Fibroblast of skin of right quadriceps (primary cell): Measurements from ENCODE around the gene ZNF423.

ENCODE experiments used
- DNase-seq: peaks from one replicate; pipeline ENCODE4 v3.0.0-alpha.2; 2013

The ZNF423 gene

DNA sequence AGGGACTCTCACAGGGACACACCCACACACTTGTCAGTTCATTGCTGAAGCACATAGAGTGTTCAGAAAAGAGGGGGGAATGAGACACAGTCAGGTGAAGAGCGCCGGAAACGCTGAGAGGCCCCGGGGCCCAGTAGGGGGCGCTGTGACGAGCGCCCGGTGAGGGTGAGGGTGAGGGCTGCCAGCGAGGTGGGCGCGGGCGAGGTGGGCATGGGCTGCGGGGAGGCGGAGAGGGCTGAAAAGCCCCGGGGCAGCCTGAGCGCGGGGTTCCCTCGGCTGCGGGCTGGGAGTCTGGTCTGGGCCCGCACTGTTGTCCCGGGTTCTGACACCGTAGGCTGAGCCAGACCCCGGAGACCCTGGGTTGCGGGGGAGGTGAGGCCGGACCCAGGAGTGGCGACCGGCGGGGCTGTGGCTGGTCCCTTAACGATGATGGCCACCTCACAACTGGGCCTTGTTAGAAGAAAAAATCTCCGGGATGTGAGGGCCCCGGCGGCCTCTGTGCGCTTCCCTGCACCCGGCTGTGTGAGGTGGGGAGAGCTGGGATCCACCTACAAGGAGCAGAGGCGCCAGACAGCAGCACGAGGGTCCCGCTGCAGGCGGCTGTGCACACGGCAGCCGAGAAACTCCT is 390.9 kb downstream of the ZNF423 start:
- no peak for DNase-seq

- DNase-seq = no peak
Measured at GRCh38 chr16:49464093-49464492, 391.8 kb downstream of the ZNF423 start.

- DNase-seq = no peak
Measured at GRCh38 chr16:49463529-49463928, 392.4 kb downstream of the ZNF423 start.

DNA sequence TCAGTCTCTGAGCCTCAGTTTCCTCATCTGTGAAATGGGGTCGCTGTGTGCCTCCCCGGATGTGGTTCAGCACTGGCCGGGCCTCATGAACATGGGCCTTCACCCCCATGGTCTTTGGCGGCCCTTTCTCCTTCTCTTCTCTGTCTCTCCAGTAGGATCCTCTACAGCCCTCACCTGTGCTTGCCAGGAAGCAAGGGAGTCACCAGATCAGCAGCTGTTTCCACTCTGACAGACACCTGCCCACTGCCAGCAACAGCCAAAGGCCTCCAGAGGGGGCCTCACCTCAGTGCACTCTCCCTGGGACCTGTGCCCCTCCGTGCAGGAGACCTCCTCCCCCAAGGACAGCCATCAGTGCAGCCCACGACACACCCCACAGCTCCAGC is 392.9 kb downstream of the ZNF423 start:
- no peak for DNase-seq

GRCh38 chr16:49462362-49462988 is 393.4 kb downstream of the ZNF423 start:
- DNase-seq = no peak

- DNase-seq = no peak
Measured at GRCh38 chr16:49461517-49461951, 394.4 kb downstream of the ZNF423 start.

DNA sequence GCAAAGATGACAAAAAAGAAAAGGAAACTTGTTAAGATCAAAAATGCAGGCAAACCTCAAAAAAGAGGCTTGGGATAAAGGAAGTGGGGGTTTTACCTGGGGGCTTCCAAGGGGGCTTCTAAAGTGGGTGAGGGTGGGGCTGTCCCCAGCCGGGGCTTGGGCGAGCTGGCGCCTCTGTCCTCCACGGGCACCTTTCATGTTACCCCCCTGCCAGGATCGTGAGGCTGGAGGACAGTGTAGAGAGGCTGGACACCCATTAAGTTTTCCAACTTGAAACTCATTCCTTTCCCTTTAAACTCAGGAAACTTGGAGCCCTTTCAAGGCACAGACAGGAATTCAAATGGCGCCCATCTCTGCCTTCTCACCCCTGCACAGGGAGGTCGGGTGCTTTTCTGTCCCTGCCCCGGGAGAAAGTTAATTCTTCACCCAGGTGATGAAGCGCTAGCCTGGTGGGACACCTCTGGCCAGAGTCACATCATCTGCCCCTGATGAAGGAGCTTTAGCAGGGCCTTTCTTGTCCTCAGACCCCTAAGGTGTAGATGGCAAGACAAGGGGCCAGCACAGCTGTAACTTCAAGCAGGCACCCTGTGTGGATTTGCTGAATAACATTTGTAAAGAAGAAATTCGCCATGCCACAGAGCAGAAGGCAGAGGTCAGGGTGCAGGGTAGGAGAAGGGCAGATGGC is 395.0 kb downstream of the ZNF423 start:
- no peak for DNase-seq

GRCh38 chr16:49459953-49460735 is 395.8 kb downstream of the ZNF423 start:
- no peak for DNase-seq

GRCh38 chr16:49458656-49459445 is 397.1 kb downstream of the ZNF423 start:
- DNase-seq = no peak

DNA sequence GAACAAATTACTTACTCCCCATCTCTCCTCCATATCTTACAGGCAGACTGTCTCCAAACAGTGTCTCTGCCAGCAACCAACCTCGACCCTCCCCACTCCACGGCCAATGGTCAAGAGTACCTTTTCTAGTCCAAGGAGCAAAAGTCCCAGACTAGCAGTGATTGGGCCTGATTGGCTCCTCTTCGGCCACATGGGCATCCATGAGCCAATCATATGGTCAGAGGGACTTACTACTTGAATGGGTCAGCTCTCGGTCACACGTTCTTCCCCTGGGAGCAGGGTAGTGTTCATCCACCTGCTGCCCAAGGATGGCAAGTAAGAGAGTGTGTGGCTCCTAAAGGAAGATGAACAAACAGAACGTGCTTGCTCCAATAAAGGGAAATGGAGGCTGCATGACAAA is 397.7 kb downstream of the ZNF423 start:
- DNase-seq = no peak

DNA sequence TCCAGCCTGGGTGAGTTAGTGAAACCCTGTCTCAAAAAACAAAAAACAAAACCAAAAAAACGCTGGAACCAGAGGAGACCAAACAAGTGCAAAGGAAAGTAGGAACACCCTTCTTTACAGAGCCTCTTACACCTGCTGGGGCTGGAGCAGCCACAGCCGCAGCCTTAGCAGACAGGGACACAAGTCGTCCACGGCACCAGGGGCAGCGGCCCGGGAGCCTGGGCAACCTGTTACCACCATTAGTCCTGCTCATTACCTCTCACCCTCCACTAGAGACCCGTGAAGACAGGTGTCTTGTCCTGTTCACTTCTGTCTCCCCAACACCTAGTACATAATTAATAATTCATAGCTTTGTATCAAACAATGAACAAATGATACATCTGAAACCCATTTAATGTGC is 398.7 kb downstream of the ZNF423 start:
- no peak for DNase-seq

- DNase-seq = no peak
Measured at GRCh38 chr16:49456763-49457162, 399.1 kb downstream of the ZNF423 start.

- DNase-seq = no peak
Measured at GRCh38 chr16:49455991-49456745, 399.7 kb downstream of the ZNF423 start.

DNA sequence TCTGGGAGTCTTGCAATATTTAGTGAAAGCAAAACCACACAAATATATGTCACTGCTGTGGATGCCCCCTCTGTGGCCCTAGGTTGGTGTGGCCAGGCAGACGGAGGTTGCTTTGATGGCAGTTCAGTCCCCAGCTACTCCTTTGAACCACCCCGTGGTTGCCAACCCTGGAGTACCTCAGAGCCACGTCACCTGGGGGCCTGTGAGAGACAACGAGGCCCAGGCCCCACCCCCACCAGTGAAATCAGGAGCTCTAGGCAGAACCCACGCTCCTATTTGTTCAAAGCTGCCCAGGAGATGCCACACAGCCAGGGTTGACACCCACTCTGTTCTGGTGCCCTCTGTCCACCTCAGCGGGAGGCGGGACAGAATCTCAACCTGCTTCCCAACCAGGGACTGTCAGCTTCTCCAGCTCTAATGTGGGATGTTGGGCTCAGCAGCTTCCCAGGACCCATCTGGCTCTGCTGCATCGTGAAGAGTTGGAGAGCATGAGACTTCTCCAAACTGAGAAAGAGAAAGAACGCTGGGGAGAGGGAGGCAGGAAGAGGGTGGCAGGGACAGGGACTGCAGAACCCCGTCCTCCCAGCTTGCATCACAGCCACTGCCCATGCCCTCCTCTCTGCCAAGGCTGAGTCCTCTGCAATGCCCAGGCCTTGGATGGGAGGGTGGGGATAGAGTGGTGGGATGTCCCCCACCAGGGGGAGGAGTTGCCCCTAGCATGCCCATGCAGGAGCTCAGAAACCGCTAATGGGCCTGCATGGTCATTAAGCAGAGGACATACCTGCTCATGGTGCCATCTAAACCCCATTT is 400.5 kb downstream of the ZNF423 start:
- no peak for DNase-seq

GRCh38 chr16:49454426-49455180 is 401.3 kb downstream of the ZNF423 start:
- no peak for DNase-seq

DNA sequence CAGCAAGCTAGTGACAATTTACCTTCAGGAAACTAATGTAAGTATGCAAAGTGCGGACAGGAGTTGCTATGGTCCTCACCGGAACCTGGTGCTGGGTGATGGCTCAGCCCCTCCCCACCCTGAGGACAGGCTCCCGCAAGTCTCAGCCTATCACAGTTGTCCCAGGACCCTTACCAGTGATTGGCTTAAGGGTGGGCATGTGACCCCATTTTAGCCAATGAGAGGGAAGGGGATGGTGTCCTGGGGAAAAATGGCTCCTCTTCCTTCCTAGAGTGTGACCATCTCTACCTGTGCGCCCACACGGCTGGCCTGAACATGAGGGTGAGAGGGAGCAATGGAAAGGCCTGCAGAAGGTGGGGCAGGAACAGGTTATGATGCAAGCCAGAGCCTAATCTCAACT is 401.9 kb downstream of the ZNF423 start:
- DNase-seq = no peak

DNA sequence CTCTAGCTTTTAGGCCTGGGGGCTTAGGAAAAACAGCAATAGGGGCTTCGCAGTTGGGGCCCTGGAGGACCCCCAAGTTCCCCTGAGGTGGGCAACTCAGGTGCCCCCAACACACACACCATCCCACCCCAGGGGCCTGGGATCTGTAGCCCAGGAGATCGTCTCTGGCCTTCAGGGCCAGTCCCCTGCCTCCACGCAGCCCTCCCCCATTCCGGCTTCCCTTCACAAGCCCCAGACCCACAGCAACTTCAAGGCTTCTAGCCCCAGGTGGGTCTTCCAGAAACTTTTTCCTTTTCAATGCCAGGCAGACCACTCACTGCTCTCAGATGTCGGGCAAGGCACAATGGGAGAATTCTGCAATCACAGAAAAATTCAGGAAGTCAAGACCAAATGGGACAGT is 402.9 kb downstream of the ZNF423 start:
- no peak for DNase-seq

GRCh38 chr16:49452578-49452977 is 403.3 kb downstream of the ZNF423 start:
- no peak for DNase-seq

DNA sequence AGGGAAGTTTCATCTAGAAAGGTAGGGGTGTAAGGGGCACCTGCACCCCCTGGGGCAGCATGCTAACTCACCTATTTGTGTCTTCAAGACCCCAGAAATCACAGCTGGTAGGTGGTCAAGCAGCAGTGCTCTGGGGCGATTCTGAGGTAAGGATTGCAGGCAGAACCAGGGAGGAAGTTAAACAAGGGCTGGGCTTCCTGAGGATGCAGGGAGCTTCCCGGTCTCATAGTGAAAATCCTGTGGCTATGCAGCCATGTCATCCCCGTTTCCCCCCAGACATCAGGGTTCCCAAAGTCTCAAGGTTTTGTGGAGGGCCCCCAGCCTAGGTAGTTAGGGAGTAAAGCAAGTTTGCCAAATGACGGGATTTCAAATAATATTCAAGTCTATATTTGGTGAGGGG is 403.8 kb downstream of the ZNF423 start:
- DNase-seq = no peak

DNA sequence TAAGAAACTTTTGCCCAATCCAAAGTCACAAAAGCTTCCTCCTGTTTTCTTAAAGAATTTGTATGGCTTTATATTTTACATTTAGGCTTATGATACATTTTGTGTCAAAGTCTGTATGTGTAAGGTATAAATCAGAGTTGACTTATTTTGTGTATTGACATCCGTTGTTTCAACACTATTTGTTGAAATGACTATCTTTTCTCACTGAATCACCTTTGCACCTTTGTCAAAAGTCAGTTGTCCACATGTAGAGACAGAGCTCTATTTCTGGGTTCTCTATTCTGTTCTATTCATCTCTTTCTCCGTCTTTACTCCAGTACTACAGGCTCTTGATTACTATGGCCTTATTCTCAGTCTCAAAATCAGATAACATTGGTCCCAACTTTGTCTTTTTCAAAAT is 409.1 kb downstream of the ZNF423 start:
- no peak for DNase-seq
